ENCODE measurements around the gene SLC40A1.
"Not testable (repeated sequence)": the region's sequence is repeated elsewhere in the genome, so short reads cannot be mapped to it uniquely, and the experiment has no call there.

The SLC40A1 gene

GRCh38 chr2:189613650-189614420 is 33.2 kb upstream of the SLC40A1 start:
- Histone ChIP-seq H3K4me1 (ENCODE audit: insufficient read depth, low read length) (no peaks in the 10 kb centered on the region), H3K27me3 (ENCODE audit: insufficient read depth, low read length) (no peaks in the 10 kb centered on the region), H3K36me3 (ENCODE audit: insufficient read depth, low read depth, low read length) (no peaks in the 10 kb centered on the region), H3K27ac (ENCODE audit: low read length) (no peak overlapping the region), H3K9ac (ENCODE audit: low read depth, low read length) (no peak overlapping the region), H3K9me3 (ENCODE audit: insufficient read depth, low read depth, low read length) (no peaks in the 10 kb centered on the region), H3K4me3 (ENCODE audit: low read length) (no peak overlapping the region)

GRCh38 chr2:189613077-189613636 is 32.6 kb upstream of the SLC40A1 start:
- Histone ChIP-seq H3K4me3 (ENCODE audit: low read length) (no peak overlapping the region), H3K9ac (ENCODE audit: low read depth, low read length) (no peak overlapping the region)

GRCh38 chr2:189610700-189611099 is 30.1 kb upstream of the SLC40A1 start:
- H3K27ac ChIP-seq (ENCODE audit: low read length): no peak overlapping the region
- H3K4me1 ChIP-seq (ENCODE audit: insufficient read depth, low read length): no peaks in the 10 kb centered on the region

More at GRCh38 chr2:189613077-189613636, 32.6 kb upstream of the SLC40A1 start:
- H3K4me1 ChIP-seq (ENCODE audit: insufficient read depth, low read length): no peaks in the 10 kb centered on the region
- H3K9me3 ChIP-seq (ENCODE audit: insufficient read depth, low read depth, low read length): no peaks in the 10 kb centered on the region
- no peak overlapping the region for H3K27ac ChIP-seq (ENCODE audit: low read length)
- no peaks in the 10 kb centered on the region for H3K27me3 ChIP-seq (ENCODE audit: insufficient read depth, low read length)
- no peaks in the 10 kb centered on the region for H3K36me3 ChIP-seq (ENCODE audit: insufficient read depth, low read depth, low read length)

GRCh38 chr2:189609853-189610252 is 29.3 kb upstream of the SLC40A1 start:
- no peak overlapping the region for H3K9ac ChIP-seq (ENCODE audit: low read depth, low read length)
- H3K9me3 ChIP-seq (ENCODE audit: insufficient read depth, low read depth, low read length): no peaks in the 10 kb centered on the region
- H3K27ac ChIP-seq (ENCODE audit: low read length): no peak overlapping the region

More at GRCh38 chr2:189610700-189611099, 30.1 kb upstream of the SLC40A1 start:
- no peaks in the 10 kb centered on the region for H3K9me3 ChIP-seq (ENCODE audit: insufficient read depth, low read depth, low read length)
- no peak overlapping the region for H3K4me3 ChIP-seq (ENCODE audit: low read length)
- H3K36me3 ChIP-seq (ENCODE audit: insufficient read depth, low read depth, low read length): no peaks in the 10 kb centered on the region
- H3K27me3 ChIP-seq (ENCODE audit: insufficient read depth, low read length): no peaks in the 10 kb centered on the region
- H3K9ac ChIP-seq (ENCODE audit: low read depth, low read length): no peak overlapping the region

GRCh38 chr2:189609423-189609816 is 28.8 kb upstream of the SLC40A1 start:
- H3K27me3 ChIP-seq (ENCODE audit: insufficient read depth, low read length): no peaks in the 10 kb centered on the region
- no peaks in the 10 kb centered on the region for H3K9me3 ChIP-seq (ENCODE audit: insufficient read depth, low read depth, low read length)
- H3K36me3 ChIP-seq (ENCODE audit: insufficient read depth, low read depth, low read length): no peaks in the 10 kb centered on the region
- H3K4me3 ChIP-seq (ENCODE audit: low read length): no peak overlapping the region
- H3K9ac ChIP-seq (ENCODE audit: low read depth, low read length): no peak overlapping the region
- no peaks in the 10 kb centered on the region for H3K4me1 ChIP-seq (ENCODE audit: insufficient read depth, low read length)
- H3K27ac ChIP-seq (ENCODE audit: low read length): no peak overlapping the region

More at GRCh38 chr2:189609853-189610252, 29.3 kb upstream of the SLC40A1 start:
- no peaks in the 10 kb centered on the region for H3K36me3 ChIP-seq (ENCODE audit: insufficient read depth, low read depth, low read length)
- no peak overlapping the region for H3K4me3 ChIP-seq (ENCODE audit: low read length)
- H3K4me1 ChIP-seq (ENCODE audit: insufficient read depth, low read length): no peaks in the 10 kb centered on the region
- H3K27me3 ChIP-seq (ENCODE audit: insufficient read depth, low read length): no peaks in the 10 kb centered on the region

- Histone ChIP-seq H3K4me3 (ENCODE audit: low read length) (no peak overlapping the region), H3K36me3 (ENCODE audit: insufficient read depth, low read depth, low read length) (no peaks in the 10 kb centered on the region), H3K27me3 (ENCODE audit: insufficient read depth, low read length) (no peaks in the 10 kb centered on the region), H3K9me3 (ENCODE audit: insufficient read depth, low read depth, low read length) (no peaks in the 10 kb centered on the region), H3K4me1 (ENCODE audit: insufficient read depth, low read length) (no peaks in the 10 kb centered on the region), H3K27ac (ENCODE audit: low read length) (no peak overlapping the region), H3K9ac (ENCODE audit: low read depth, low read length) (no peak overlapping the region)
Observed at GRCh38 chr2:189608795-189609422, 28.3 kb upstream of the SLC40A1 start.

GRCh38 chr2:189608170-189608569 is 27.6 kb upstream of the SLC40A1 start:
- no peak overlapping the region for H3K4me3 ChIP-seq (ENCODE audit: low read length)
- no peaks in the 10 kb centered on the region for H3K9me3 ChIP-seq (ENCODE audit: insufficient read depth, low read depth, low read length)
- no peak overlapping the region for H3K27ac ChIP-seq (ENCODE audit: low read length)
- H3K9ac ChIP-seq (ENCODE audit: low read depth, low read length): no peak overlapping the region
- H3K27me3 ChIP-seq (ENCODE audit: insufficient read depth, low read length): no peaks in the 10 kb centered on the region
- H3K36me3 ChIP-seq (ENCODE audit: insufficient read depth, low read depth, low read length): no peaks in the 10 kb centered on the region
- no peaks in the 10 kb centered on the region for H3K4me1 ChIP-seq (ENCODE audit: insufficient read depth, low read length)

GRCh38 chr2:189602233-189602632 is 21.6 kb upstream of the SLC40A1 start:
- Histone ChIP-seq H3K4me3 (ENCODE audit: low read length) (no peak overlapping the region), H3K9ac (ENCODE audit: low read depth, low read length) (no peak overlapping the region), H3K27ac (ENCODE audit: low read length) (no peak overlapping the region), H3K4me1 (ENCODE audit: insufficient read depth, low read length) (no peaks in the 10 kb centered on the region), H3K36me3 (ENCODE audit: insufficient read depth, low read depth, low read length) (no peaks in the 10 kb centered on the region), H3K9me3 (ENCODE audit: insufficient read depth, low read depth, low read length) (no peaks in the 10 kb centered on the region), H3K27me3 (ENCODE audit: insufficient read depth, low read length) (no peaks in the 10 kb centered on the region)

GRCh38 chr2:189601652-189602051 is 21.1 kb upstream of the SLC40A1 start:
- H3K4me1 ChIP-seq (ENCODE audit: insufficient read depth, low read length); H3K27me3 ChIP-seq (ENCODE audit: insufficient read depth, low read length); H3K9ac ChIP-seq (ENCODE audit: low read depth, low read length); H3K9me3 ChIP-seq (ENCODE audit: insufficient read depth, low read depth, low read length); H3K27ac ChIP-seq (ENCODE audit: low read length); H3K4me3 ChIP-seq (ENCODE audit: low read length); H3K36me3 ChIP-seq (ENCODE audit: insufficient read depth, low read depth, low read length): not testable (repeated sequence)

- H3K4me3 ChIP-seq (ENCODE audit: low read length): no peak overlapping the region
- no peaks in the 10 kb centered on the region for H3K36me3 ChIP-seq (ENCODE audit: insufficient read depth, low read depth, low read length)
- no peak overlapping the region for H3K27ac ChIP-seq (ENCODE audit: low read length)
- no peaks in the 10 kb centered on the region for H3K4me1 ChIP-seq (ENCODE audit: insufficient read depth, low read length)
- H3K9me3 ChIP-seq (ENCODE audit: insufficient read depth, low read depth, low read length): no peaks in the 10 kb centered on the region
- no peaks in the 10 kb centered on the region for H3K27me3 ChIP-seq (ENCODE audit: insufficient read depth, low read length)
- no peak overlapping the region for H3K9ac ChIP-seq (ENCODE audit: low read depth, low read length)
Observed at GRCh38 chr2:189601043-189601442, 20.5 kb upstream of the SLC40A1 start.

- Histone ChIP-seq H3K9ac (ENCODE audit: low read depth, low read length) (no peak overlapping the region), H3K27me3 (ENCODE audit: insufficient read depth, low read length) (no peaks in the 10 kb centered on the region), H3K4me1 (ENCODE audit: insufficient read depth, low read length) (no peaks in the 10 kb centered on the region), H3K4me3 (ENCODE audit: low read length) (no peak overlapping the region), H3K36me3 (ENCODE audit: insufficient read depth, low read depth, low read length) (no peaks in the 10 kb centered on the region), H3K27ac (ENCODE audit: low read length) (no peak overlapping the region), H3K9me3 (ENCODE audit: insufficient read depth, low read depth, low read length) (no peaks in the 10 kb centered on the region)
Observed at GRCh38 chr2:189599245-189599644, 18.7 kb upstream of the SLC40A1 start.

GRCh38 chr2:189595417-189595816 is 14.8 kb upstream of the SLC40A1 start:
- no peak overlapping the region for H3K27ac ChIP-seq (ENCODE audit: low read length)
- no peak overlapping the region for H3K4me3 ChIP-seq (ENCODE audit: low read length)
- peaks cover 2% of the 10 kb centered on the region; the same call in 1 of the 2 replicates for H3K4me1 ChIP-seq (ENCODE audit: insufficient read depth, low read length)
- no peaks in the 10 kb centered on the region for H3K9me3 ChIP-seq (ENCODE audit: insufficient read depth, low read depth, low read length)
- H3K27me3 ChIP-seq (ENCODE audit: insufficient read depth, low read length): no peaks in the 10 kb centered on the region
- no peaks in the 10 kb centered on the region for H3K36me3 ChIP-seq (ENCODE audit: insufficient read depth, low read depth, low read length)
- no peak overlapping the region for H3K9ac ChIP-seq (ENCODE audit: low read depth, low read length)

Measured in iPS-20b (cell line).